Hepatocyte (in vitro differentiated cells): Measurements from ENCODE around the gene ZBTB20. TPM values are rescaled to one million over a fixed set of nuclear protein-coding genes. Genes with fewer than 3 reads are reported as not detected.

Source experiments
- DNase-seq: peaks from one replicate; pipeline ENCODE4 v3.0.0-alpha.2; 2016; ENCODE audit warnings: low spot score
- H2AFZ ChIP-seq: fragments of 200-600 bp; sonication (generic); 2 replicates; pipeline ENCODE4 v1.6.0; 2016; ENCODE audit warnings: antibody characterized with exemption, mild to moderate bottlenecking
- H3K27ac ChIP-seq: fragments of 200-600 bp; sonication (generic); 2 replicates; pipeline ENCODE4 v1.5.1; 2016; ENCODE audit warnings: mild to moderate bottlenecking
- H3K27me3 ChIP-seq: fragments of 200-600 bp; sonication (generic); 2 replicates; pipeline ENCODE4 v1.6.1; 2016
- H3K36me3 ChIP-seq: fragments of 200-600 bp; sonication (generic); replicated peaks from 2 replicates; pipeline ENCODE4 v1.5.1; 2016; ENCODE audit warnings: low read depth; ENCODE audit not compliant: insufficient read depth
- H3K4me1 ChIP-seq: fragments of 200-600 bp; sonication (generic); 2 replicates; pipeline ENCODE4 v1.5.1; 2016; ENCODE audit warnings: mild to moderate bottlenecking, moderate library complexity; ENCODE audit not compliant: insufficient read depth
- H3K4me2 ChIP-seq: fragments of 200-600 bp; sonication (generic); 2 replicates; pipeline ENCODE4 v1.6.0; 2016
- H3K4me3 ChIP-seq: fragments of 200-600 bp; sonication (generic); 2 replicates; pipeline ENCODE4 v1.5.1; 2016; ENCODE audit warnings: mild to moderate bottlenecking
- H3K79me2 ChIP-seq: fragments of 200-600 bp; sonication (generic); 2 replicates; pipeline ENCODE4 v1.6.0; 2017; ENCODE audit warnings: mild to moderate bottlenecking
- H3K9me2 ChIP-seq: fragments of 200-600 bp; sonication (generic); replicated peaks from 2 replicates; pipeline ENCODE4 v1.6.0; 2017; ENCODE audit warnings: mild to moderate bottlenecking; ENCODE audit not compliant: insufficient read depth
- H3K9me3 ChIP-seq: fragments of 200-600 bp; sonication (generic); 2 replicates; pipeline ENCODE4 v1.5.1; 2016; ENCODE audit warnings: low read depth, mild to moderate bottlenecking
- H4K20me1 ChIP-seq: fragments of 200-600 bp; sonication (generic); 2 replicates; pipeline ENCODE4 v1.6.0; 2016; ENCODE audit warnings: mild to moderate bottlenecking; ENCODE audit not compliant: insufficient read depth, poor library complexity, severe bottlenecking
- CTCF ChIP-seq: fragments of 200-600 bp; sonication (generic); IDR thresholded peaks from 2 replicates; pipeline ENCODE4 v1.5.1; 2016; ENCODE audit warnings: antibody characterized with exemption, mild to moderate bottlenecking; ENCODE audit not compliant: poor library complexity
- EZH2 ChIP-seq: fragments of 200-600 bp; sonication (generic); IDR thresholded peaks from 2 replicates; pipeline ENCODE4 v1.6.1; 2016; ENCODE audit warnings: antibody characterized with exemption, mild to moderate bottlenecking, borderline replicate concordance
- EZH2phosphoT487 ChIP-seq: fragments of 200-600 bp; sonication (generic); IDR thresholded peaks from one replicate; pipeline ENCODE4 v1.6.1; 2018; ENCODE audit warnings: antibody characterized with exemption, mild to moderate bottlenecking, low read depth, moderate library complexity; ENCODE audit not compliant: unreplicated experiment, severe bottlenecking
- WGBS: methylation state at CpG from one replicate; pipeline ENCODE4 v1.1.6; 2016; ENCODE audit warnings: low lambda C conversion rate; ENCODE audit errors: missing lambda C conversion rate; 5-methylcytosine and 5-hydroxymethylcytosine counted together
- polyA plus RNA-seq: library from polyadenylated mRNA; unstranded; fragments of >200 nt; fragmentation: Nextera tagmentation; extraction: Ambion mirVana; gene quantifications from 2 replicates; pipeline ENCODE4 v1.2.1, GENCODE V29; 2016
- total RNA-seq: library from RNA; depleted of rRNA; stranded (reverse); fragments of >200 nt; gene quantifications from 2 replicates; pipeline ENCODE4 v1.2.3, GENCODE V29; 2014

Gene ZBTB20
- total and polyA plus RNA-seq, 2 experiments from 2014 or later: 25.8 to 28.0 TPM

DNA sequence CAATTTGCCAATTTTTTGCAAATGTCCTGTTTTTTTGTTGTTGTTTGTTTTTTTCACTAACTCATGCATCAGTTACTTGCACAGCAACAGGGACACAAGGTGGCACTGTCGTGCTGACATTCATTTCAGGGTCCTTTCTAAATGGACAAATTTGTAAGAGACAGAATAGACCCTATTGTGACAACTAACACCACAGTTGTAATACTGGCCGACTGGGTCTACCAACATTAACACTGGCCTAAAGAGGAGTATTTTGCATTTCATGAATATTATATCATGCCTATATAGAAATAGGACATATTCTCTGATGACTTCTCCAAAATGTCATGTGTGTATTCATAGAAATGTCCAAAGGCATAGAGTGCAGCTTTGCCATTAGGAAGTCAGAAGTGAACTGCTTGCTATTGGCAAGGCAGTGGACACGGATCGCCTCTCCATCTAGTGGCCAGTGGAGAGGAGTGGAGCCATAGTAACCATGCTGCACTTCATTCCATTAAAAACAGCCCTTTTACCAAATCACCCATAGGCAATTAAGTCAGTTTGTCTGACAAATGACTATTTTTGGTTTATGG is 54.8 kb downstream of the ZBTB20 start:
- H3K79me2 ChIP-seq: peaks cover 7% of the 10 kb centered on the region
- no peaks in the 10 kb centered on the region for H3K36me3 ChIP-seq
- no peaks in the 10 kb centered on the region for H3K27me3 ChIP-seq
- 23% methylated on average over 4 of the region's 4 CpGs for WGBS
- no peak overlapping the region for H2AFZ ChIP-seq
- H3K4me2 ChIP-seq: peak overlapping the region; percentile 29
- no peaks in the 10 kb centered on the region for H4K20me1 ChIP-seq
- no peaks in the 10 kb centered on the region for H3K9me2 ChIP-seq
- H3K9me3 ChIP-seq: no peaks in the 10 kb centered on the region
- TF ChIP-seq CTCF: peak; percentile 59
- TF ChIP-seq EZH2: no peak
- TF ChIP-seq EZH2phosphoT487: no peak
- peak; percentile 75 for DNase-seq
- no peaks in the 10 kb centered on the region for H3K4me1 ChIP-seq
- no peak overlapping the region for H3K27ac ChIP-seq
- no peak overlapping the region for H3K4me3 ChIP-seq

DNA sequence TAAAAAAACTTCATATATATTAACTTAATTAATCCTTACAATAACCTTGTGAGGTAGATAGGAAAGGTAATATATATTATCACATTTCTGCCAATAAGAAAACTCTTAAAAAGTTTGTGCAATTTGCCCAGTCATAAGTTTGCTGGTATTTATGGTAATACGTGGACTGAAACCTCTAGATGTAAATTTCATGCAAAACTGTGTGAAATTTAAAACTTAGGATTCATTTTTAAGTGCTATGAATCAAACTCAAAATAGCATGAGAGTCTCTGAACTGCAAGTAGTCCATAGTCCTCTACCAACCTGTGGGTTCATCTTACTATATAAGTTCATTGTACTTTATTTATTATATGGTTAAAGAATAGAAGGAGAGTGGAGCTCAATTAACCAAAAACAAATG is 56.4 kb downstream of the ZBTB20 start:
- Histone ChIP-seq H3K36me3 (no peaks in the 10 kb centered on the region), H2AFZ (no peak overlapping the region), H3K9me2 (no peaks in the 10 kb centered on the region), H3K4me3 (no peak overlapping the region), H3K27me3 (no peaks in the 10 kb centered on the region), H3K9me3 (no peaks in the 10 kb centered on the region), H3K27ac (no peak overlapping the region), H3K4me2 (no peak overlapping the region), H3K79me2 (peaks cover 4% of the 10 kb centered on the region), H3K4me1 (no peaks in the 10 kb centered on the region), H4K20me1 (no peaks in the 10 kb centered on the region)
- TF ChIP-seq CTCF (no peak), EZH2phosphoT487 (no peak), EZH2 (no peak)
- 94% methylated on average over 1 of the region's 1 CpG for WGBS
- no peak for DNase-seq

- WGBS: 93% methylated on average over 2 of the region's 2 CpGs
- peaks cover 4% of the 10 kb centered on the region for H3K79me2 ChIP-seq
- H2AFZ ChIP-seq: no peak overlapping the region
- no peak for DNase-seq
- H3K4me3 ChIP-seq: no peak overlapping the region
- H3K36me3 ChIP-seq: no peaks in the 10 kb centered on the region
- TF ChIP-seq EZH2 (no peak), EZH2phosphoT487 (no peak), CTCF (no peak)
- H3K9me3 ChIP-seq: no peaks in the 10 kb centered on the region
- H3K4me1 ChIP-seq: no peaks in the 10 kb centered on the region
- no peaks in the 10 kb centered on the region for H3K9me2 ChIP-seq
- no peak overlapping the region for H3K4me2 ChIP-seq
- no peaks in the 10 kb centered on the region for H4K20me1 ChIP-seq
- no peaks in the 10 kb centered on the region for H3K27me3 ChIP-seq
- H3K27ac ChIP-seq: no peak overlapping the region
These were observed 57.6 kb downstream of the ZBTB20 start for GRCh38 chr3:115089481-115089880.
